PFSK-1 (cell line): ENCODE measurements around the gene PNKD.

Experiments
- REST ChIP-seq, 2 experiments: IDR thresholded peaks; 2 replicates each; pipeline versions ENCODE4 v1.6.1 to v1.8.0; 2011 to 2012; ENCODE audit warnings: low read depth in 2 of 2, low read length in 2 of 2, control low read depth in 1 of 2, inconsistent platforms in 1 of 2, mild to moderate bottlenecking in 1 of 2, moderate library complexity in 1 of 2; ENCODE audit not compliant: insufficient read depth in 1 of 2
- TAF1 ChIP-seq: IDR thresholded peaks from 2 replicates; pipeline ENCODE4 v1.6.1; 2012; ENCODE audit warnings: low read length, control low read depth, borderline replicate concordance; ENCODE audit not compliant: insufficient read depth

- TF ChIP-seq REST (IDR thresholded peaks at IDR 0.05; ENCODE audit: insufficient read depth in 1 of 2, low read depth in 2 of 2, low read length in 2 of 2) (no peak), TAF1 (no peak)
Observed at GRCh38 chr2:218319813-218320365, 49.6 kb downstream of the PNKD start.
